Jurkat, Clone E6-1 (cell line): Measurements from ENCODE around the gene ATXN7L2.

Experiments used
- DNase-seq: peaks from one replicate; pipeline ENCODE4 v3.0.0-alpha.2; 2011; ENCODE audit warnings: low read depth, low spot score
- H3K4me3 ChIP-seq: 2 replicates; pipeline ENCODE4 v1.5.1; 2011; ENCODE audit warnings: mild to moderate bottlenecking, low read length, control low read depth, moderate library complexity

Gene ATXN7L2

DNA sequence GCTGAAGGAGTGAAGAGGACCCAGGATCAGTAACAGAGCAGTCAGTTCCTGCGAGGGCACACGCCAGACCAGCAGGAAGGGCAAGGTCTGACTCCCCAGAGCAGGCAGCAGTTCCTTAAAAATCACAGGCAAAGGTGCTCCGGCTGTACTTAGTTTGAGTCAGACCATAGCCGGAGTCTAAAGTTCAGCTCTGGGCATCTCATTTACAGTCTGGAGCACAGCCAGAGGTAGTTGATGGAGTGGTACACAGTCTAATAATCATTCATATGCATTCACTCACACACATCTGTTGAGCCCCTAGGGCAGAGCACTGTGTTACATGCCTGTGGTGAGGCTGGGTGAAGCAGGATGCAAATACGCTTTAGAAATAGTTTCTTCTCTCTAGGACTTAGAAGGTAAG, 33.2 kb downstream of the ATXN7L2 start:
- DNase-seq, result no peak

DNA sequence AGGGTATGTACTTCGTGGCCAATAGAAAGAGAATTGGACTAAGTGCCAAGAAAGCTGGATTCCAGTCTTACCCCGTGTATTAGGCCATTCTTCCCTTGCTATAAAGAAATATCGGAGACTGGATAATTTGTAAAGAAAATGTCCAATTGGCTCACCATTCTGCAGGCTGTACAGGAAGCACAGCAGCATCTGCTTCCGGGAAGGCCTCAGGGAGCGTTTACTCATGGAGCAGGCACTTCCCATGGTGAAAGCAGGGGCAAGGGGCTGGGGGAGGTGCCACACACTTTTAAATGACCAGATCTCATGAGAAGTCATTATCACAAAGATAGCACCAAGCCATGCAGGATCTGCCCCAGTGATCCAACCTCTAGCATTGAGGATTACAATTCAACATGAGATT, 33.6 kb downstream of the ATXN7L2 start:
- no peak overlapping the region for H3K4me3 ChIP-seq
- DNase-seq, result no peak

More for the DNA sequence above, 33.2 kb downstream of the ATXN7L2 start:
- H3K4me3 ChIP-seq, result no peak overlapping the region

DNA sequence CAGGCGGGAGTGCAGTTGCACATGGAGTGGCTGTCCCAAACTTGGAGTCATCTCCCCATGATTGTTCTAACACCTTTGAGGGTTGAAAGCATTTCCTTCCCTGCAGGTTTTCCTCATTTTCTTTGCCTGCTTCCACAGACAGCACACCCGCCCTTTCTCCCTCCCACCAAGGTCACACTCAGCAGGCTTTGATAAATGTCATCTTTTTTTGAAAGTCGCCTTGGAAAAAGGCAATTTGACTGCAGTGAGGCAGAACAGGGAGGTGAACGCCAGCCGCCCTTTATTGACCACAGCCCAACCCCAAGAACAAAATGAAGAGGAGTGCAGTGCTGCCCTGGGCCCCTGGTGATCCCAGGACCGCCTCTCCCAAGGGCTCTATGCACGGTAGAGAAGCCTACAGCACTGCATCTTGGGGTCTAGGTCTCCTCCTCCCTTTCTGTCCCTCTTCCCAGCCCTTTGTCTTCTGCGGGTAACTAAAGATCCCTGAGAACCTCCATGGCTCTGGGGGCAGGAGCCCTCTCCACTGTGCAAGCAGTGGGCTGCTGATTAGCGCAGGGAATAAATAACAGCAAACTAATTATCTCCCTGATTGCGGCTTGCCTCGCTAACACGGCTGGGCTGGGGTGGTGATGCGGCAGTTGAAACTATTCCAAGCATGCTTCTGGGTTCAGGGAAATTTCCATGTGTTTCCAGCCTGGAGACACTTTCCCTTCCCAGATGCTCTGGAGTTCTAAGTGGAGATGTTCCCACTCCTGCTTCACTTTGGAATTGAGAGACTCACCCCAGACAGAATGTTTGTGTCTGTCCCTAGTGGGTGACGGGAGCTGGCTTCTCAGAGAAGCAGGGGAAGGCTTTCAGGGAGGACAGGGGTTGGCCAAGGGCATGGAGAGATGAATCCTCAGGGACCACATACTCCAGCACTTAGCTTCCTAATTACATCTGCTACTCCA, 37.6 kb downstream of the ATXN7L2 start:
- H3K4me3 ChIP-seq, result no peak overlapping the region
- DNase-seq, result no peak

DNA sequence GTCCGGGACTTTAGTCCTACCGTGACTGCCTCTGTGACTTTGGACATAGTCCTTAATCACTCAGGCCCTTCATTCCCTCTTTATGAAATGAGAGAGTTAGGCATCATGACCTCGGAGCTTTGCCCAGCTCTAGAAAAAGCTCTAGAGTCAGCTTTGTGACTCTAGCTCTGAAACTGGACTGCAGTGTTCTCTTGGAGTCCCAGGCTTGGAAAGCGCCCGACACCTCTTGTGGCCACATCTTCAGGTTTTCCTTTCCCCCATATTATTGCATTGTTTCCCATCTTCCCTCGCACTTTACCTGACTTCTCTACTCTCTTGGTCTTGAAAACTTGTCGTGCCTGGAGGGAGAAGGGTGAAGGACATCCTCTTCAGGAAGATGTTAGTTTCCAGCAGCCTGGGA, 38.3 kb downstream of the ATXN7L2 start:
- DNase-seq, result no peak

DNA sequence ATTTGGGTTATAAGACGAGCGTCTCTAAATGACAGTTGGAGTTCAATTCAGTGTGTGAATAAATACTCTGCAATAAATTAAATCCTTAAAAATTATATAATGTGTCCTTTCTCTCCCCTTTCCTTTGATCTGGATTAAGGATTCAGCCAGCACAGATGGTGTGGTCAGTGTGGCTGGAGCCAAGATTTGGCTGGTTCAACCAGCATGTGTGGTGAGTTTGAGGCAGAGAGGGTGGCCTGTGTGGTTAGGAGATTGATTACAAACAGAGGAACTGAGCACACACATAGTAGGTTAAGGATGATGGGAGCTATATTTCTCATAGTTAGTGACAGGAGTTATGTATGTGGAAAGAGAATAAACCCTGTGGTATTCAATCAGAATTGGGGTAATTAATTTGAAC, 40.0 kb downstream of the ATXN7L2 start:
- no peak overlapping the region for H3K4me3 ChIP-seq
- no peak for DNase-seq

More for the DNA sequence above, 38.3 kb downstream of the ATXN7L2 start:
- no peak overlapping the region for H3K4me3 ChIP-seq

DNA sequence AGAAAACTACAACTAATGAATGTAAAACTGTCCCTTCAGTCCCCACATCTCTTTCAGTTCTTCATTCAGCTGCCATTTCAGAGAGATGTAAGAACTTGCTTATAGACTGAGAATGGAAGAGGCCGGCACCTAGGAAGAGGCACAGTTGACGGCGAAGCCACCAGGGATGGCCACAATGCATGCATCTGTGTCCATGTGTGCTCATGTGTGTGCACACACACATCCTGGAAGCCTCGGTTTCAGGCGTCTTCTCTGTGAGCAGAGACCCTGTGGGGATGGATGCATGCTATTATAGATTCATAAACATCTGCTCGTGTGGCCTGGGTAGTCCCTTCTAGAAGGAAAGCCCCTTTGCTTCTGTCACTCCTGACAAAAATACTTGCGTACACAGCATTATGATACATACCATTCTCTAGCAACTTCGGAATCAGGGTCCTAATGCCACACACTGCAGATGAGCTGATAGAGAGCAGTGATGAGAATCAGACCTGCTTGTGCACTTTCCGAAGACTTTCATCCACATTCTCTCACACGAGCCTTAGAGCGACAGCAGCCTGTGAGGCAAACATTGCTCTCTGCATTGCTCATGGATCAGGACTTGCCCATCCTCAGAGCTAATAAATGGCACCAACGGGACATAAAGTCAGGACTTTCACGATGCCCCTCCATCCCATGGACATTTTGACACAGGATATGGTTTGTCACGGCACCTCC, 43.5 kb downstream of the ATXN7L2 start:
- no peak for DNase-seq
- no peak overlapping the region for H3K4me3 ChIP-seq

DNA sequence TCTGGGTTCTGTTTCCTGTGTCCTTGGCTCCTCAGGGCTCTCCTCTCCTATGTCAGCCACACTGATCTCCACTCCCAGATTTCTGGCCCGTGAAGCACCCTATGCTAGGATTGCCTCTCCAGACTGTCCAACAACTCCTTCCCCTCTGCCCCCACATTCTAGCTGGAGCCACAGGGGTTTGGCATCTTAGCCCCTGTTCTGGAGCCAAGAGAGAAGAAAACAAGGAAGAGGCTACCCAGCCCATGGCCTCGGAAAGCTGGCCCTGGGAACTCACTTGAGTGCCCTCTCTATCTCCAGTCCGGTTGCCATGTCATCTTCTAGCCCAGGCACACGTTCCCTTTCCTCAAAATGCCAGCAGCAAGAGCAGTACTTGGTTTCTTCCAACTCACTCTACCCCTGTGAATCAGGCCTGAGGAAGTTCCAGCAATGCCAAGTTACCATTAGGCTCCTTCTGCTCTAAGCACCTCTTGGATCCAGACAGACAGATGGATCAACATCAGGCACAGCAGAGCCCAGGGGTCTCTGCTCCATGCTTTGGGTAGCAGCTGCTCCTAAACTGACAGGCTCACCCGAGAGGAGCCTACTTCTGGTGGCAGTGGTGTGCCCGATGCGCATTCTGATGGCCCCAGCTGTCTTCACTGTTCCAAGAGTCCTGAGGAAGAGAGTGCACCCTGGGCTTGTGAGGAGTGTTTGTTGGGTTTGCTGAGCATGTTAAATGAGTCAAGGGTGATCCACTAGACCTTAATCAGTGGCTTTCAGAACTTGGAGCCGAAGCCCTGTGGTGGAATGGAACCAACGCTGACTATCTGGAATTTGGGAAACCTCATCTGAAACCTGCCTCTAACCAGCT, 44.4 kb downstream of the ATXN7L2 start:
- no peak for DNase-seq
- no peak overlapping the region for H3K4me3 ChIP-seq

DNA sequence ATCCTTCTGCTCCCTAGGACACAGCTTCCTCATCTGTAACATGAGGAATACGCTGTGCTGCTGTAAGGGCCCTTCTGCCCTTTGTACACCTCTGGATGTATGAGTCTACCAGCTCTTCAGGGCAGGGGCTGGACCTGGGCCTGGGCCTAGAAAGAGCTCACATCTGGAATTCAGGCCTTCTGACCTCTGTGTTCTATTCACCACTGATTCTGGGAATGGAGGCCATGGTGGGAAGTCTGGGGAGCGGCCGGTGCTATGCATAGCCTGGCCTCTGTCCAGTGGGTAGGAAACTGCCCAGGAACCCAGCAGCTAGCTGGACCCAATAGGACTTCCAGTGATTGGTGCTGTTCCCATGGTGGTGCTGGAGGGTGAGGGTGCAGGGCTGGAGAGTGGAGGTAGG, 45.0 kb downstream of the ATXN7L2 start:
- no peak overlapping the region for H3K4me3 ChIP-seq
- DNase-seq, result no peak

DNA sequence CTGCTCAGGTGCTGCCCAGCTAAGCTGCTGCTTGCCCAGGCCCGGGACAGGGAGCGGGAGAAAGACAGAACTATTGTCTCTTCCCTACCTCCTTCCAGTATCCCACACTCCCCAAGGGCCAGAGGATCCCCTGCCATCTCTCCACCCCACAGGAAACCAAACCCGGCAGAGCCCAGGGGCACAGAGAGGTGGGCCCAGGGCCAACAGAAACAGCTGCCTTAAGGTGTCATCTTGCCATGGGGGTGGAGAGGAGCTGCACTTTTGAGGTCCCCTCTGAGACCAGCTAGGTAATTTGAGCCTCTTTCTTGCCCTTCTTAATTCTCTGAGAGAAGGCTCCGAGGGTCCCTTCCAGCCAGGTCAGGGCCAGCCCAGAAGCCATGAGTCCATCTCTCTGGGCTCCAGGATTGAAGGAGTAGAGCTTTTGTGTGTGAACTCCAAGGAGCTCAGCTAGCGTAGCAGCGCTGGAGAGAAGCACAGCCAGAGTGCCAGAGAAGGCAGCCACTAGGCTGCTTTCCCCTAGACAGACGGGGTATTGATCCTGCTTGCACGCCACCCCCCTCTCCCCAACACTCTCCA, 46.3 kb downstream of the ATXN7L2 start:
- DNase-seq, result no peak

DNA sequence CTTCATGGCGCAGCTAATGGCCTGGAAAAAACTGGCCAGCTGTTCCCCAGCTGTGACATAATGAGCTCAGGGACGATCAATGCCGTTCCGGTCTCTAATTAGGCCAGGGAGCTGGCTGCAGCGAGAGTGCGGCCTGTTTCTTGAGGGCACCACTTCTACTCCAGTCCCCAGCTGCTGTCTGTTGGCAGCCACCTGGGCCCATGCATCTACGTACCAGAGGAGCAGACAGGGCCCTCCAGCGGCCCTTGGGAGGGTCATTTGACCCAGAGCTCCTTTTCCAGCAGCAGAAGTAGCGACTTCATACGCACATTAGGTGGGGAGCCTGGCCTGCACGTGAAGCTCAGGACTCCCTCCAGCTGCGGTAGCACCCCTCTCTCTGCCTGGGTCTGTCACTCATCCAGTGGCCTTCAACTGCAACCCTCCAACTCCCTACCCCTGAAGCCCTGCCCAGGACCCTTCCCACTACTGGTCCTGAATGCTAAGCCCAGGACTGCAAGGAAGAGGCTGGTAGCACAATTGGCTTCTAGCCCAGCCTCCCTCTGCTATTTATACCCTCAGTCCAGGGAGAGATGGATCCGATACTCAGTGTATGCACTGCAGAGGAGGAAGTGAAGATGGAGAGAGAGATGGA, 46.9 kb downstream of the ATXN7L2 start:
- no peak for DNase-seq
- no peak overlapping the region for H3K4me3 ChIP-seq

More for the DNA sequence above, 46.3 kb downstream of the ATXN7L2 start:
- no peak overlapping the region for H3K4me3 ChIP-seq

DNA sequence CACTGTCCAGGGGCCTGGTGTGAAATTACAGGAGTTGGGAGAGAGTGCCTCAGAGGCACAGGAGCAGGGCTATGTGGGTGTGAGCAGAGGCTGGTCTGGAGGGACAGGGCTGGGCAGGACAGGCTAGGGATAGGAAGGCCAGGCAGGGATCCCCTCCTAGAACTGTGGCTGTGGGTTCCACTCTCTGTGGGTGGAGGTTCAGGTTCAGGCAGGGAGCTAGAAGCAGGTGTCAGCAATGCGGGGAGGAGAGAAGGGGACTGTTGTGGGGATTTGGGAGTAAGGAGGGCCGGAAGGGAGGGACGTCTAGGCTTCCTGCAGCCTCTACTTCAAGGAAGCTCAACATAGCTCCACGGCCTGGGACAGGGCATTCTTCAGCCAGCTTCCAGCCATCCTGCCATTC, 47.7 kb downstream of the ATXN7L2 start:
- no peak for DNase-seq
- no peak overlapping the region for H3K4me3 ChIP-seq

DNA sequence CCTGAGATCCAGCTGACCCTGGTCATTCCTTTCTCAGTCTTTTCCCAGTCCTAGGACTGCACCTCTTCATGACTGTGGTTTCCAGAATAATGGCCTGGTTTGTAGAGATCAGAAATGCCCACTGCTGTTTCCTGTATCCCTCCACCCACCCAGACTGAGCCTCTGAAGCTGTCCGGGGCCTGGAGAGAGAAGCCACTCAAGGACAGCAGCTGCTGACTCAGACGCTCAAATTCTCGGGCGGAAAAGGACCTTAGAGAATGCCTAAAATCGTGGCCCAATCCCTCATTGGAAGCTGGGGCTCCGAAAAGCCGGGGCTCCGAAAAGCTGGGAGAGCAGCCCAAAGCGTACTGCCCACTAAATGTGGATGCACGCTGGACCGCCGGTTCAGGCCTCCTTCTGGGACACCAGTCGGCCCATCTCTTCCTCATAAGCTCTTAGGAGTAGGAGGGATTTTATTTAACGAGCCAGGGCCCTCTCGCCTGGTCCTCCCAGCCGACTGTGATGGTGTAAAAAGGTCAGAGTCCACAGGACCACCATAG, 48.2 kb downstream of the ATXN7L2 start:
- no peak for DNase-seq
- H3K4me3 ChIP-seq, result no peak overlapping the region

DNA sequence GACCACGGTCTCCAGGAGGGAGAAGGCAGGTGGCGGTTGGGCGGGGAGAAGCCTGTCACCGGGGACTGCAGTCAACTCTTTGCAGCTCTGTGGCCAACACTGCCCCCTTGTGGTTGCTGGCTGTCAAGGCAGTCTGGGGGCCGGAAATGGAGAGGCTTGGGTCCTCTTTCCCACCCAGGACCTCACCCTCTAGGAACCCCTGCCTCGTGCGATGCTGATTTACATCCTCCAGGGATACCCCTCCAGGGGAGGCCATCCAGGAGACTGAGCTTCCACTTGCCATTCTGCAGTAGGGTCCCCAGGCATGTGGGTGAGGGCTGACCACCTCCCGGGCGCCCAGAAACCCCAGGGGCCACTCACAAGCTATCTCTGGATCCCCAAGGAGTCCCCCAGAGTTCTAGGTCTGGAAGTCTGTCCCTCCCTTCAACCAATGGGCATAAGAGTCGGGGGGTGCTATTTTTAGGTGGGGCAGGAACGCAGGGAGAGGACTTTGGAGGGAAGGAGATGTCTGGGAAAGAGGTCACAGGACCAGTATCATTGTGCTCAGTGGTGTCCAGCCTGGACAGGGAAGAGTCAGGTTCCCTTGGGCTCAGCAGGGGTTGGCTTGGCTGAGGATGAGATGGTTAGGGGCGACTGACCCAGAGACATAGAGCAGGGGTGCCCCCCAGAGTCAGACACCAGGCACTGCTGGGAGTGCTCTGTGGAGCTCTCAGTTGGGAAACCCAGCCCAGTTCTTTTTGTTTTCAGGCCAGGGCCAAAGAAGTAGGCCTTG, 48.8 kb downstream of the ATXN7L2 start:
- peak; percentile 78 for DNase-seq
- peak overlapping the region; percentile 27 for H3K4me3 ChIP-seq

DNA sequence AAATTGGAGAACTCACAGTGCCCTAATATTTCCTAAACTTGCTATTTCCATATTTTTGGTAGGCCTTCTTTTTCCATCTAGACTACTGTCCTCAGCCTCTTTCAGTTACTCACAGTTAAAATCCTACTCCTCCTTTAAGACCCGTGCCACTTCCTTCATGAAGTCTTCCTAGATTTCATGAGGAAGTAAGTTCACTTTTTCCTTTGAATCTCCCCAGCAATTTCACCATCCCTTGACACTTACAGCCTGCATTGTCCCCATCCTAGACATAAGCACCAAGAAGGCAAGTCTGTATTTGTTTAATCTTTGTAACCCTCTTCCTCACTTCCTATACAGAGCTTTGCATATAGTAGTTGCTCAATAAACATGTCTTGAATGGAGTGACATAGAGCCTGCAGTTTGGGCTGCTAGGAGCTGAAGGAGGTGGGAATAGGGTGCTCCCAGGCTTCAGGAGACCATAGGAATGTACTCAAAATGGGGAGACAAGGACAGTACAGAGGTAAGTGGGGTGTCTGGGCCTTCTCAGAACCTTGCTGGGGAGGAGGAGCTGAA, 50.7 kb downstream of the ATXN7L2 start:
- no peak overlapping the region for H3K4me3 ChIP-seq
- DNase-seq, result no peak

DNA sequence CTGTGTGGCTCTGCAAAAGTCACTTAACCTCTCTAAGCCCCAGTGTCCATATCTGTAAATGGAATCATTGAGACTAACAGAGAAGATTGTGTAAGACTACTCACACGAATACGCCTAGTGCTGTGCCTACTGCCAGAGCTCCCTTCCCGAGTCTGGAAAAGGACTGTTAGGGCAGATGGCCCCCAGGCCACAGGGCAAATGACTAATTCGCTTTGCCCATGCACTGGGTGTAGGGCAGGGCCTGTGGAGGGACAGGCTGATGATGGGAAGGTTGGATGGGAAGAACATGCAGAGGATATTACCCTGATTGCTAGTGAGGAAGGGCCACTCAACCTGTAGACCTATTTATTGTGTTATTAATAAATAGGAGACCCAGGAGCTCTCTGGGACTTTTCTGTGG, 51.8 kb downstream of the ATXN7L2 start:
- no peak for DNase-seq
- H3K4me3 ChIP-seq, result no peak overlapping the region

DNA sequence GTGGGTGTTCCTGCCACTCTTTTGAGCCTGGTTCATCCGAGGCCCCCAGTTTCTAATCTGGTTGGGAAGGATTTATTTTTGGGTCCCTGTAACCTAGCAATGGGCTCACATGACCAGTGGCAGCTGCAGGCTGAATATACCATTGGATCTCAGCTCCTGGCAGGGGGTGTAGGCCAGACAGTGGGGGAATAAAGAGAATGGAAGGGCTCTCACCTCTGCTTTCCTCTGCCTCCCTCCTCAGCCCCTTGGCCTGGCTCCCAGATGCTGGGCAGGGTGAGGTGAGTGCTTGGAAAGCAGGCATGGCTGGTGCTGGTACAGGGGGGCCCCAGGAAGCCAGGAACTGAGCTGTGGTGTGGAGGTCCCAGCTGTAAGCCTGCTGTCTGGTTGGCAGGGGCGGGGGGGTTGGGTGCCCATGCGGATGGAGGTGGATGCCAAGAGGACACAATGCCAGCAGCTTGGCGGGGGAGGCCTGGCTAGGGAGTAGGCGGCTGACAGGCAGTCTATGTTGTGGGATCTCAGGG, 52.3 kb downstream of the ATXN7L2 start:
- H3K4me3 ChIP-seq, result no peak overlapping the region
- DNase-seq, result no peak

DNA sequence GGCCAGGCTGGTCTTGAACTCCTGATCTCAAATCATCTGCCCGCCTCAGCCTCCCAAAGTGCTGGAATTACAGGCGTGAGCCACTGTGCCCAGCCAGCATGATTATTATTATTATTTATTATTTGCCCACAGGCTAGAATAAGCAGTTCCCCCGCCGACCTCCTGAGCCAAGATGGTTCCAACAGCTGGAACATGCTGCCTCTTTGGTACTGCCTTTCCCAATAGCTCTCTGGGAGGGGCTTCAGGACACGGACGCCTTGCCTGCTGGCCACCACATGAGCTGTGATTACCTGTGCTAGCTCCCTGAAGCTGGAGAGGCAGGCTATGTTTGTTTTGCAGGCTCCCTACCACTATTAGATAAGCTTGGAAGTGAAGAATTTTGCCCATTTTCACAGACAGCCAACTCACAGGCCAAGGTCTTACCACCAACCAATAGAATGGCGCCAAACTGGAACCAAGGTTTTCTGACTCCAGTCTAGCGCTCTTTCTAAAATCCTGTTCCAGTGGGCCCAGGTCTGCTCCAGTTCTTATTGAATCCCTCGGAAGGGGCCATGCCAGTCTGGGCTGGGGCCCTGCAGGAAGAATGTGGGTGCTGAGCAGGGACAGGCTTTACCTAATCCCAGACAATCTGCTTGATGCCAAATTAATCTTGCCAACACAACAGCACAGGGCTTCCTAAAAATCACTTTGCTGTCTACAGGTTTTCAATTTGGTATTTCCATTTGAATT, 53.9 kb downstream of the ATXN7L2 start:
- no peak overlapping the region for H3K4me3 ChIP-seq
- DNase-seq, result no peak
